ENCODE measurements around the gene KLF3.

Gene KLF3

DNA sequence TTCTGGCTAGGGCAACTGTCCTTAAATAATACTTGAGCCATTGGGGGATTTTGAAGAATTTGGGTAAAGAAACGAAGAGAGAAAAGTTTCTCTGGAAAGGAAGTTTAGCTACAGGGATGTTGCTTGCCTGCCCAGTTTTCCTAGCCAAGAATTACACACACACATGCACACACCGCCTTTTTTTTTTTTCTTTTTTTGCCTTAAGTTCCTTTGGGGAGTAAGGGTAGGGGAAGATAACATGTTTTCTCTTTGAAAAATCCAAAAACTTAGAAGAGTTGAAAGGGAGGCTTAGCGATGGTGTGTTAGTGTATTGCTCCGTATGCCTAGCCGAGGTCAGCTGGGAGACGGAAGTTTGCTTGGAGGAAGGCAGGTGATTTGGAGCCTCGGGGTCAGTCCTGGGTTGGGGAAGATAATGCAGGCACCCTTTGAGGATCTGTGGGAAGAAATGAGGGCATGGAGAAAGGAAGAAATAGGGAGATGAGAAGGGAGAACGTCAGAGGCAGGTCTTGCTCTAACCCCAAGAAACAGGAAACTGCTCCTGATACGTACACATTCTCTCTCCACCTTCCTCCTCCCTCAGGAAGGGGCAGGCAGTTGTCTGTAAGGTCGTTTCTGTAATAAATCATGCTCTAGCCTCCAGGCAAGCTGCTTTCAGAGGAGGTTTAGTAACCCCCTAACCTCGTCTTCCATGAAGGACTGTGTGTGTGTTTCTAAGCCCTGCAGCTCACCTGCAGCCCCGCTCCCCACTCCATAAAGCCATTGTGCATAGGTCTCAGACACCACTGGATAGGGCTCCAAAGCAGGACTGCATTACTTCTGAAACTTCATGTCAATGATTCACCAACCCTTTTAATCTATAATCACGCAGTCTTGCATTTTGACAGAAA is 10.5 kb downstream of the KLF3 start:
- H3K4me1 ChIP-seq (ENCODE audit: control insufficient read depth, insufficient read depth, low read length, unreplicated experiment) = peaks cover 74% of the 10 kb centered on the region

DNA sequence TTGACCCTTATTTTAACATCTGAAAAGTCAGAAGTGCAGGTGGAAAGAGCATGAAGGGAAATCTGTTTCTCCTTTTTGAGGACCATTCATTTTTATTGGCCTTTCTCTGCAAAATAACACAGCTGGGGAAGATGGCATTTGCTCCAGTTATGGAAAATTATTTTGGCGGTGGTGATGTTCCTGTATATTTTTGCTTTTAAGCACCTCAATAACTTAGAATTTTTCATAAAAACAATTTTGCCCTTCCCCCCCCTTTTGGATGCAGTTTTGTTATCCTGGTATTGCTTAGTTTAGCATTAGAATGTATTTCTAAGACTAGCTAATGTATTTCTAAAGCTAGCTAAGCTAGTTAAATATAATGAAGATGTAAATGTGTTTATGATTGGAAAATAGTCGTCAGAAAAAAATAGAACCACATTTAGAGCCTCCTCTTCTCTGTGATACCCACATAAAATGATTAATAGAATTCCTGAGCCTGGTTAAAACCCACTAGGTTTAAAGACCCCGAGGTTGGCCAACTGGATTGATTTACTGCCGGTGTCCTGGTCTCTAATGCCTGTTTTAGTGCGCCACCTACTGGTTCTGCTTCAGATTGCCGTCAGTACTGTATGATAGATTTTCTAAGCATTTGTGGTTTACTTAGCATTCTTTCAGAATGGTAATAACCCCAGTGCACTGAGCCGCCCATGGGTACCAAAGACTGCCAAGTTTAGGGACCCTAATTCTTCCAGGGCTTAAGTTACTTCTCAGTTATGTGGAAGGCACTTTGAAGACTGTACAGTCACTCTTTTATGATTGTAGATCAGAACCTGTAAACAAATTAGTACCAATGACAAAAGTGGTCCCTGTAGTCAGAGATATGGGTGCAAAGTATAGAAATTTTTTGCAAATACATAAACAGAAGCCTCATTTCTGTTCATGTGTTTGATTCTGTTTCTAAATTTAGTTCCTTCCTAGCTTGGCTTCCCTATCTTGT is 11.4 kb downstream of the KLF3 start:
- Histone ChIP-seq H3K27ac (ENCODE audit: low read depth, low read length) (no peak overlapping the region), H3K4me1 (ENCODE audit: control insufficient read depth, insufficient read depth, low read length, unreplicated experiment) (peaks cover 69% of the 10 kb centered on the region), H3K36me3 (ENCODE audit: insufficient read depth, low read length) (peaks cover 8% of the 10 kb centered on the region; the same call in 1 of the 2 replicates), H3K79me2 (ENCODE audit: control insufficient read depth, insufficient read depth, low read length, unreplicated experiment) (peaks cover 89% of the 10 kb centered on the region), H2AFZ (ENCODE audit: low read length, unreplicated experiment) (no peak overlapping the region), H3K27me3 (ENCODE audit: insufficient read depth, low read length) (no peaks in the 10 kb centered on the region), H3K4me3 (ENCODE audit: low read depth, low read length) (no peak overlapping the region)

More for the DNA sequence above, 10.5 kb downstream of the KLF3 start:
- Histone ChIP-seq H3K79me2 (ENCODE audit: control insufficient read depth, insufficient read depth, low read length, unreplicated experiment) (peaks cover 92% of the 10 kb centered on the region), H2AFZ (ENCODE audit: low read length, unreplicated experiment) (no peak overlapping the region), H3K36me3 (ENCODE audit: insufficient read depth, low read length) (peaks cover 8% of the 10 kb centered on the region; the same call in 1 of the 2 replicates), H3K27me3 (ENCODE audit: insufficient read depth, low read length) (no peaks in the 10 kb centered on the region), H3K4me3 (ENCODE audit: low read depth, low read length) (peak overlapping the region; percentile 15; the same call in 1 of the 2 replicates), H3K27ac (ENCODE audit: low read depth, low read length) (peak overlapping the region; percentile 69; the same call in 1 of the 2 replicates)

DNA sequence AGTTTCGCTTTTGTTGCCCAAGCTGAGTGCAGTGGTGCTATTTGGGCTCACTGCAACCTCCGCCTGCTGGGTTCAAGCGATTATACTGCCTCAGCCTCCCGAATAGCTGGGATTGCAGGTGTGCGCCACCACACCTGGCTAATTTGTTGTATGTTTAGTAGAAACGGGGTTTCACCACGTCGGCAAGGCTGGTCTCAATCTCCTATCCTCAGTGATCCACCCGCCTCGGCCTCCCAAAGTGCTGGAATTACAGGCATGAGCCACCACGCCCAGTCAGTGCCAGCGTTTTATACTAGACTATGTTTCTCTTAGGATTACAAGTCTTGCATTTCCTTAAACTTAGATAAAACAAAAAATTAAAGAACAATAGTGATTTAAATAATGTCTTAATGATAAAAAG is 13.0 kb downstream of the KLF3 start:
- Histone ChIP-seq H3K4me1 (ENCODE audit: control insufficient read depth, insufficient read depth, low read length, unreplicated experiment) (peaks cover 61% of the 10 kb centered on the region), H3K27me3 (ENCODE audit: insufficient read depth, low read length) (no peaks in the 10 kb centered on the region), H3K4me3 (ENCODE audit: low read depth, low read length) (no peak overlapping the region), H3K36me3 (ENCODE audit: insufficient read depth, low read length) (peaks cover 18% of the 10 kb centered on the region; the same call in 1 of the 2 replicates), H2AFZ (ENCODE audit: low read length, unreplicated experiment) (no peak overlapping the region), H3K79me2 (ENCODE audit: control insufficient read depth, insufficient read depth, low read length, unreplicated experiment) (peaks cover 80% of the 10 kb centered on the region), H3K27ac (ENCODE audit: low read depth, low read length) (no peak overlapping the region)

GRCh38 chr4:38677441-38677840 is 13.4 kb downstream of the KLF3 start:
- H3K79me2 ChIP-seq (ENCODE audit: control insufficient read depth, insufficient read depth, low read length, unreplicated experiment) = peaks cover 79% of the 10 kb centered on the region
- H3K4me1 ChIP-seq (ENCODE audit: control insufficient read depth, insufficient read depth, low read length, unreplicated experiment) = peaks cover 56% of the 10 kb centered on the region
- H3K27me3 ChIP-seq (ENCODE audit: insufficient read depth, low read length) = no peaks in the 10 kb centered on the region
- H3K36me3 ChIP-seq (ENCODE audit: insufficient read depth, low read length) = peaks cover 18% of the 10 kb centered on the region; the same call in 1 of the 2 replicates
- no peak overlapping the region for H3K4me3 ChIP-seq (ENCODE audit: low read depth, low read length)
- no peak overlapping the region for H2AFZ ChIP-seq (ENCODE audit: low read length, unreplicated experiment)
- peak overlapping the region; percentile 20; the same call in 1 of the 2 replicates for H3K27ac ChIP-seq (ENCODE audit: low read depth, low read length)

GRCh38 chr4:38678078-38678477 is 14.1 kb downstream of the KLF3 start:
- H3K4me1 ChIP-seq (ENCODE audit: control insufficient read depth, insufficient read depth, low read length, unreplicated experiment) = peaks cover 50% of the 10 kb centered on the region
- no peak overlapping the region for H2AFZ ChIP-seq (ENCODE audit: low read length, unreplicated experiment)
- no peak overlapping the region for H3K4me3 ChIP-seq (ENCODE audit: low read depth, low read length)
- H3K27me3 ChIP-seq (ENCODE audit: insufficient read depth, low read length) = no peaks in the 10 kb centered on the region
- peaks cover 18% of the 10 kb centered on the region; the same call in 1 of the 2 replicates for H3K36me3 ChIP-seq (ENCODE audit: insufficient read depth, low read length)
- peaks cover 78% of the 10 kb centered on the region for H3K79me2 ChIP-seq (ENCODE audit: control insufficient read depth, insufficient read depth, low read length, unreplicated experiment)
- H3K27ac ChIP-seq (ENCODE audit: low read depth, low read length) = peak overlapping the region; percentile 66

GRCh38 chr4:38679921-38680320 is 15.9 kb downstream of the KLF3 start:
- Histone ChIP-seq H3K27ac (ENCODE audit: low read depth, low read length) (no peak overlapping the region), H3K36me3 (ENCODE audit: insufficient read depth, low read length) (peaks cover 18% of the 10 kb centered on the region; the same call in 1 of the 2 replicates), H2AFZ (ENCODE audit: low read length, unreplicated experiment) (no peak overlapping the region), H3K4me3 (ENCODE audit: low read depth, low read length) (no peak overlapping the region), H3K27me3 (ENCODE audit: insufficient read depth, low read length) (no peaks in the 10 kb centered on the region), H3K79me2 (ENCODE audit: control insufficient read depth, insufficient read depth, low read length, unreplicated experiment) (peaks cover 69% of the 10 kb centered on the region), H3K4me1 (ENCODE audit: control insufficient read depth, insufficient read depth, low read length, unreplicated experiment) (peaks cover 31% of the 10 kb centered on the region)

DNA sequence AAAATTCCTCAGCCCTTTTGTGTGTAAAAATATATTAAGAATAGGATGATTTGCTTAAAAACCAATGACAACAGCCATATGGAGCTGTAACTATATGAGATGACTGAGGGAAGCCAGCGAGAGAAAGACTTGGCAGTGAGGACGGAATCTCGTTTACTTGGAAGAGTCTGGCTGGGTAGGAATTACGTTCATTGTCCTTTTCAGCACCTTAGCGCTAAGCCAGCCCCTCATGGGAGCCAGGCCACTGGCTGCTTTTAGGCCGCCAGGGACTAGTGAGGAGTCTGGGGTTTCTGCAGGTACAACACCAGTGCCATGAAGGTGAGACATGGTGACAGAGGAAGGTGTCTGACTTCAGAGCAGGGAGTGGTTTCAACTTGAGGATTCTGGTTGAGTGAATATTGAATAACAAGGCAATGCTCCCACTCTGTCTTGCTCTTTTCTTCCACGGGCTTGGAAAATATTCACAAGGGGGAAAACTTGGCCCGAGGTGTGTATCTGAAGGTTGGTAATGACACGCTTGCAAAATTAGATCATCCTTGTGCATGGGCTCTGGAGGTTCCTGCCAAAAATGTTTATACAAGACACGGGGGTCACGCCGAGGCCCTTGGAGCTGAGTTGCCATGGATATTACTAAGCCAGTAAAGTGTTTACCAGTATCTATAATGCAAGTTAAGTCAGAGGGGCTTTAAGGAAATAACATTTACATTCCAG is 17.4 kb downstream of the KLF3 start:
- no peak overlapping the region for H3K4me3 ChIP-seq (ENCODE audit: low read depth, low read length)
- no peaks in the 10 kb centered on the region for H3K27me3 ChIP-seq (ENCODE audit: insufficient read depth, low read length)
- H3K4me1 ChIP-seq (ENCODE audit: control insufficient read depth, insufficient read depth, low read length, unreplicated experiment) = peaks cover 25% of the 10 kb centered on the region
- H2AFZ ChIP-seq (ENCODE audit: low read length, unreplicated experiment) = no peak overlapping the region
- H3K79me2 ChIP-seq (ENCODE audit: control insufficient read depth, insufficient read depth, low read length, unreplicated experiment) = peaks cover 65% of the 10 kb centered on the region
- peaks cover 18% of the 10 kb centered on the region; the same call in 1 of the 2 replicates for H3K36me3 ChIP-seq (ENCODE audit: insufficient read depth, low read length)
- peak overlapping the region; percentile 35; the same call in 1 of the 2 replicates for H3K27ac ChIP-seq (ENCODE audit: low read depth, low read length)

DNA sequence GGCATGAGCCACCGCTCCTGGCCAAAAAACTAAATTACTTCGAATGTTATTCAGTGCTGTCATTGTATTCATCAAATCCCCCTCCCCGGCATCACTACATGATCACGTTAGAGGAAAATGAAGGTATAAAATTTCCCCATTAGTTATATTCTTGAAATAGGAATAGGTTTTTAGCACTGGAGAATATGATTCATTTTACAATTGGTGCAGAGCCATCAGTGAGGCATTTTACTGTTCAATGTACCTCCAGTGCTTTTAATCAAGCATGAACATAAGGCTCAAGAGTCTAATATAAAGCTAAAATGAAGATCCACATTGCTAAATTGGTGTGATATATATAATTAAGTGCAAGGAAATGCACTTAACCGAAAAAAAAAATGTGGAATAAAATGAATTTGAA is 18.3 kb downstream of the KLF3 start:
- no peak overlapping the region for H3K4me3 ChIP-seq (ENCODE audit: low read depth, low read length)
- no peak overlapping the region for H3K27ac ChIP-seq (ENCODE audit: low read depth, low read length)
- peaks cover 24% of the 10 kb centered on the region for H3K4me1 ChIP-seq (ENCODE audit: control insufficient read depth, insufficient read depth, low read length, unreplicated experiment)
- H3K27me3 ChIP-seq (ENCODE audit: insufficient read depth, low read length) = no peaks in the 10 kb centered on the region
- H2AFZ ChIP-seq (ENCODE audit: low read length, unreplicated experiment) = no peak overlapping the region
- H3K36me3 ChIP-seq (ENCODE audit: insufficient read depth, low read length) = peaks cover 18% of the 10 kb centered on the region; the same call in 1 of the 2 replicates
- peaks cover 62% of the 10 kb centered on the region for H3K79me2 ChIP-seq (ENCODE audit: control insufficient read depth, insufficient read depth, low read length, unreplicated experiment)

DNA sequence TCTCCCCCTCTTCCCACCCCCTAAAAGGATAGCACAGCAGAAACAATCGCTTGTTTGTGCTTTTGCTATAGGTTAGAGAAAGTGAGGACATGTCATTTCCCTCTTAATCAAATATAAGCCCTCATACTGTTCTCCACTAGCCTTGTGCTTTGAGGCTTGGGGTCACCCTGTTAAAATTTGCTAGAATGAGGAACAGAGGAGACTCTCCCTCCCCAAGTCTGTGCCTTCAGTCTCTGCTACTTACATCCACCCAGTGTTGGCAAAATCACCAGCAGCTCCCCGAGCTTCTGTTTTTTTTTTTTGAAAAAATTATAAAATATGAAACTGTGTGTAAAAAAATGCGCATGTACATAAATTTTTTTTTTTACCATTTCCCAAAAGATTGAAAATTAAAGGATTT is 19.3 kb downstream of the KLF3 start:
- peaks cover 18% of the 10 kb centered on the region; the same call in 1 of the 2 replicates for H3K36me3 ChIP-seq (ENCODE audit: insufficient read depth, low read length)
- H3K4me3 ChIP-seq (ENCODE audit: low read depth, low read length) = no peak overlapping the region
- H3K27me3 ChIP-seq (ENCODE audit: insufficient read depth, low read length) = no peaks in the 10 kb centered on the region
- no peak overlapping the region for H2AFZ ChIP-seq (ENCODE audit: low read length, unreplicated experiment)
- peaks cover 17% of the 10 kb centered on the region for H3K4me1 ChIP-seq (ENCODE audit: control insufficient read depth, insufficient read depth, low read length, unreplicated experiment)
- peaks cover 55% of the 10 kb centered on the region for H3K79me2 ChIP-seq (ENCODE audit: control insufficient read depth, insufficient read depth, low read length, unreplicated experiment)
- no peak overlapping the region for H3K27ac ChIP-seq (ENCODE audit: low read depth, low read length)

- no peak overlapping the region for H3K4me3 ChIP-seq (ENCODE audit: low read depth, low read length)
- peaks cover 50% of the 10 kb centered on the region for H3K79me2 ChIP-seq (ENCODE audit: control insufficient read depth, insufficient read depth, low read length, unreplicated experiment)
- peaks cover 17% of the 10 kb centered on the region for H3K4me1 ChIP-seq (ENCODE audit: control insufficient read depth, insufficient read depth, low read length, unreplicated experiment)
- no peak overlapping the region for H3K27ac ChIP-seq (ENCODE audit: low read depth, low read length)
- no peak overlapping the region for H2AFZ ChIP-seq (ENCODE audit: low read length, unreplicated experiment)
- H3K27me3 ChIP-seq (ENCODE audit: insufficient read depth, low read length) = no peaks in the 10 kb centered on the region
- H3K36me3 ChIP-seq (ENCODE audit: insufficient read depth, low read length) = peaks cover 20% of the 10 kb centered on the region
Observed at GRCh38 chr4:38684271-38684670, 20.3 kb downstream of the KLF3 start.
